ENCODE data around the gene HBG1. TPM values are rescaled to one million over a fixed set of nuclear protein-coding genes. Genes with fewer than 3 reads are reported as not detected.
"Not testable (repeated sequence)": the region's sequence is repeated elsewhere in the genome, so short reads cannot be mapped to it uniquely, and the experiment has no call there.

HBG1 gene
- total RNA-seq, 1 experiment from 2014 or later = not detected

DNA sequence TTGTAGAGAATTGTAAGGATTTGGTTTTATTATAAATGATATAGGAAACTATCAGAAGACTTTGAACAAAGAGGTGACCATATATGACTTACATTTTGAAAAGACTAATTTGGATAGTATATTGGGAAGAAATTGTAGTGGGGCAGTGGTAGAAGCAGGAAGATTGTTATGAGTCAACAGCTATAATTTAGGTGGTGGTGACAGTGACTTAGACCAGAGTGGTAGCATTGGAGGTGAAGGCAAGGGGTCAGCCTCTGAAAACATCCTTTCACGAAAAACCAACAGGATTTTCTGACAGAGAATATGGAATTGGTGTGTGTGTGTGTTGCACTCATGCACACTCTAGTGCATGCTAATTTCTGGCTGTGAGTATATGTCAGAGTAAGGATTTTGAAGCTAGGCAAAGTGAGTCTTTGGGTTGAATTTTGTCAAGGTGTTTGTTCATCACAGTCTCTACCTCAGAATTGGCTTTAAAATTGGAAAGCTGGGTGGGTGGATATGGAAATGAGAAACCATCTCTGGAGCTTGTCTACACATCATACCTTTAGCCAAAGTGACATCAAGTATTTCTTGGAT is 28.2 kb upstream of the HBG1 start:
- DNase-seq (ENCODE audit: low read depth) = no peak

DNA sequence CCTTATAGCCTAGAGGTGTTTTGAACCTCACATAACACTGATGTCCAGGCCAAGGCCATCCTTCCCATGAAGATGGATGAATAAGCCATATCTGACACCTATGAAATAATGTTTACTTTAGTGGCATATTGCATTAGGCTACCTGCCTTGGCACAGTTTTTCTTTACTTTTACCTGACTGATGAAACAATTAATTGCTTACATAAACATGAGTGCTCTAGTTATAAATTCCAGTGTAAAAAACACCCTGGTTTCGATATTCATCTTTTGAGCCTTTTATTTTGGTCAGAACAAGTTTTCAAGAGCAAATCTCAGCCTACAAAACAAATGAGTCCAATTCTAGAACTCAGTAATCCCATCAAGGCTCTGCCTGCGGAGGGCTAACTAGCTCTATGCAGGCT is 27.0 kb upstream of the HBG1 start:
- no peak for DNase-seq (ENCODE audit: low read depth)

DNA sequence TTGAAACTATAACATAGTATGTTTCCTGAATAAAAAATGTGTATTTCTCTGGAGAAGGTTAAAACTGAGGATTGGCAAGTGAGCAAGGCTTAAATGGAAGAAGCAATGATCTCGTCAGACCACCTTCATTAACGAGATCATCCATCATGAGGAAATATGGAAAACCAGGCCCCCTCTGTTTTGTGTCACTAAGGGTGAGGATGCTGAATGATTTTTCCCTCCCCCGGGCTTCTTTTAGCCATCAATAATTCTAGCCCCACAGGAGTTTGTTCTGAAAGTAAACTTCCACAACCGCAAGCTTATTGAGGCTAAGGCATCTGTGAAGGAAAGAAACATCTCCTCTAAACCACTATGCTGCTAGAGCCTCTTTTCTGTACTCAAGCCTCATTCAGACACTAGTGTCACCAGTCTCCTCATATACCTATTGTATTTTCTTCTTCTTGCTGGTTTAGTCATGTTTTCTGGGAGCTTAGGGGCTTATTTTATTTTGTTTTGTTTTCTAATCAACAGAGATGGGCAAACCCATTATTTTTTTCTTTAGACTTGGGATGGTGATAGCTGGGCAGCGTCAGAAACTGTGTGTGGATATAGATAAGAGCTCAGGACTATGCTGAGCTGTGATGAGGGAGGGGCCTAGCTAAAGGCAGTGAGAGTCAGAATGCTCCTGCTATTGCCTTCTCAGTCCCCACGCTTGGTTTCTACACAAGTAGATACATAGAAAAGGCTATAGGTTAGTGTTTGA is 25.9 kb upstream of the HBG1 start:
- no peak for DNase-seq (ENCODE audit: low read depth)

DNA sequence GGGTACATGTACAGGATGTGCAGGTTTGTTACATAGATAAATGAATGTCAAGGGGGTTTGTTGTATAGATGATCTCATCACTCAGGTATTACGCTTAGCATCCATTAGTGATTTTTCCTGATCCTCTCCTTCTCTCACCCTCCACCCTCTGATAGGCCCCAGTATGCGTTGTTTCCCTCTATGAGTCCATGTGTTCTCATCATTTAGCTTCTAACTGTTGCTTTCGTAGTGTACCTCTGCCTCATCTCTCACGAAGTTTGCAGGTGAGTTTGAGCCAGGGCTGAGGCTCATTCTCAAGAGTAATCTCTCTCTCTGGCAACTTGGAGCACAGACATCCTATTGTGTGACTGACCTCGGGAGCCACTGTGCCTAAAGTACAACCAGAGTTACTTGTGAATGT is 24.7 kb upstream of the HBG1 start:
- DNase-seq (ENCODE audit: low read depth) = no peak

DNA sequence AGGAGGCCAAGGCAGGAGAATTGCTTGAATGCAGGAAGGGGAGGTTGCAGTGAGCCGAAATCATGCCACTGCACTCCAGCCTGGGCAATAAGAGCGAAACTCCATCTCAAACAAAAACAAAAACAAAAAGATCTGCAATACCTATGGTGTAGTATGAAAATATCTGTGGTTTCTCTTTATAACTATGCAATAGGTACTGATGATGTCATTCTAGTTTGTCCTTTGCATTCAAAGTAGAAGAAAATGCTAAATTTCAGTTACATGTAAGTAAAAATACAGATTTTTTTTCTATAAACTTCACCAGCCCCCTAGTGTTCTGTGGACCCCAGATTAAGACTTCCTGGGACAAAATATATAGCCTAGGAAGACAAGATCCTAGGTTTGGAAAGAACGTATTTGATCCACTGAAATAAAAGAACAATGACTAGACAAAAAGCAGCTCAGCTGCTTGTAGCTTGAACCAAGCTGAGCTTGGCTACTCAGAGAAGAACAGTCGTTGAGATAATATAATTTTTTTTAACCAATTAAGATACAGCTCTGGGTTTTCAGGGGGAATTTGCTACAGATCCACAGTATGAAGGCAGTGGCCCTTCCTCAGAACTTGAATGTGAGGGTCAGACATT is 22.8 kb upstream of the HBG1 start:
- no peak for DNase-seq (ENCODE audit: low read depth)

DNA sequence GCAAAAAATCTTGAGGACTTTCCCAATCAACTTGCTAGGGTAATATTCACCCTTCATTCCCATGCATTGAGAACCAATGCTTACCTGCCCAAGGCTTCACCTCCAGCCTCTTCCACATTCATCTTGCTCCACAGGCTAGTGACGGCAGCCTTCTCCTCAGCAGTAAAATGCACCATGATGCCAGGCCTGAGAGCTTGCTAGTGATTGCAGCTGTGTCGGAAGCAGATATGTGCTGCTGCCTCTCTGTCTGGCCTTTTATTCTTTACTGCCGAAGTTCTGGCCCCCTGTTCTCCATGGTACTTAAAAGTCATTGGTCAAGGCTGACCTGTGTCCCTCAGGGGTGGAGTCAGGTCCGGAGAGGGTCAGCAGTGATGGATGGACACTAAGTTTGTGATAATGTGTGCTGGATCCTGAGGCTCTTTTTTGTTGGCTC is 20.1 kb upstream of the HBG1 start, which contains the start of gene HBE1:
TSS of gene HBE1 (minus strand) at position 231 of the 433 bp plus-strand sequence. CDS start at position 176, 55 bp downstream.
- DNase-seq (ENCODE audit: low read depth) = no peak

DNA sequence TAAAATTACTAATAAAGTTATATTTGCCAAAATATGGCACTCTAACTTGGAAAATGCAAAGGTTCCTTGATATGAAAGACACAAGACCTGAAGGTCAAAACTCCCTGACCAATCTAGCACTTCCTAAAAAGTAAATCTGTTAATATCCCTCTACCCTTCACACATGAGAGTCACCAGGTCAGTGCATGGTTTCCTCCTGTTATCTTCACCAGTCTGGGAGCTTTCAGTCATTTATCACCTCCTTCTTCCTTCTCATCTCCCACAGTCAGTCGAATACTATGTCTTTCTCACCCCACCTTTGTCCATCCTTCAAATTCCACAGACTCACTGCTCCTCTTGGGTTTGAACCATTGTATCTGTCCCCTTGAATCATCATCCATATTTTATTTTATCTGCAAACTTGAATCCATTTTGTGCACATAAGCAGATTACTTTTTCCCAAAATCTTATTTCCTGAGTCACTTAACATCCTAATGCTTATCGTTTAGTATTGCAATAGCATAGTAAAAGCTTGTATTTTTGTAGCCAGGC is 17.4 kb upstream of the HBG1 start:
- DNase-seq (ENCODE audit: low read depth) = no peak

DNA sequence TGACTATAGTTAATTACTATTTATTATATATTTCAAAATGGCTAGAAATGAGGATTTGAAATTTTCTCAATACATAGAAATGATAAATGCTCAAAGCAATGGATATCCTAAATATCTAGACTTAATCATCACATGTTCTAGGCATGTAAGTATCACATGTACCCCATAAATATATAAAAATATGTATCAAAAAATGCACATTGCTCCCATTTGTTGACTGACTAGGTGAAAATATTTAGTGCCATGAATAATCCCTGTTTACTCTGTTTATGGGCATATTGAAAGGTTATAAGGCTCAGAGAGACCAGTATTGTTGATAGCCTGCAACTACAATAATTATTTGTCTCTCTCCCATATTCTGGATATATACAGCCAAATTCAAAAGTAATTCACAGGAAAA is 17.0 kb upstream of the HBG1 start:
- no peak for DNase-seq (ENCODE audit: low read depth)

DNA sequence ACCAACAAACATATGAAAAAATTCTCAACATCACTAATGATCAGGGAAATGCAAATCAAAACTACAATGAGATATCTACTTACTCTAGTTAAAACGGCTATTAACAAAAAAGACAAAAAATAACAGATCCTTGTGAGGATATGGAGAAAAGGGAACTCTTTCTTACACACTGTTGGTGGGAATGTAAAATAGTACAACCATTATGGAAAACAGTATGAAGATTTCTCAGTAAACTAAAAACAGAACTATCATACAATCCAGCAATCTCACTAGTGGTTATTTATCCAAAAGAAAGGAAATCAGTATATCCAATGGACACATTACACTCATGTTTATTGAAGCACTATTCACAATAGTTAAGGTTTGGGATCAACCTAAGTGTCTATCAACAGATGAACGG is 16.2 kb upstream of the HBG1 start:
- no peak for DNase-seq (ENCODE audit: low read depth)

DNA sequence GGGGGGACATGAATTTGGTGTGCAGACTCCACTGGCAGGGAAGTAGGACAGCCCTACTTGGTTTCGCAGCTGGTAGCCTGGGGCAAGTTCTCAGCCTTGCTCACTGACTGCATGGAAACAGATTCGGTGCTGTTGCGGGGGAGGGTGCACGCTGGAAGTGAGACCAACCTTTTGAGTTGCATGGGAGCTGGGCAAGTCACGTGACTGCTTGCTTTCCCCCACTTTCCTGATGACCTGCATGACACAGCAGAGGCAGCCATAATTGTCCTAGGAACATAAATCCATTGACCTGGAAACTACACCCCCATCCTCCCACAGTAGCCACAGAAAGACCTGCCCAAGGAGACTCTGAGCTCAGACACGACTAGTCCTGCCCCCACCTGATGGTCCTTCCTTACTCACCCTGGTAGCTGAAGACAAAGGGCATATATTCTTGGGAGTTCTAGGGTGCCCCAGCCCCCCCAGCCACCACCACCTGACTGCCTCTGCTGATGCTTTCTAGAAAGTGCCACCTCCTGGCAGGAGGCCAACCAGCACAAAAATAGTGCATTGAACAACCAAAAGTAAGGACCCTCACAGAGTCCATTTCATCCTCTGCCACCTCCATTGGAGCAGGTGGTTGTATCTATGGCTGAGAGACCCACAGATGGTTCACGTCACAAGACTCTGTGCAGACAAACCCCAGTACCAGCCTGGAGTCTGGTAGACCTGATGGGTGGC is 9.0 kb upstream of the HBG1 start:
- DNase-seq (ENCODE audit: low read depth) = peak; percentile 67

DNA sequence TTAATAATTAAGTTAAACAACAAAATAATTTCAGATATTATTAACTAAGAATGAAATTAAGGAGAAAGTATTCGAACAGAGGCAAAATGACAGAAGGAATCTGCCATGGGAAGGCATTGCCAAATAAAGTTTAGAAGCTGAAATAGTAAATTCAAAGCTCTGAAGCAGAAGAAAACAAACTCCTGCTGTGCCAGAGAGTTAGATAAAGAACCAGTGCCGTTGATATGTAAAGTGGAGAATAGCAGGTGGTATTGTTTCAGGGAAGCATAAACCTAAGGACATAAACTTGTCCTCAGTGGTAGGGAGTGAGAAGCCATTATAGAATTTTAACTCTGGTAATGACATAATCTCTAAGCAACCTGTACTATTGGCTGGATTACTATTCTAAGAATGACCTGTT is 7.6 kb upstream of the HBG1 start:
- DNase-seq (ENCODE audit: low read depth) = no peak

DNA sequence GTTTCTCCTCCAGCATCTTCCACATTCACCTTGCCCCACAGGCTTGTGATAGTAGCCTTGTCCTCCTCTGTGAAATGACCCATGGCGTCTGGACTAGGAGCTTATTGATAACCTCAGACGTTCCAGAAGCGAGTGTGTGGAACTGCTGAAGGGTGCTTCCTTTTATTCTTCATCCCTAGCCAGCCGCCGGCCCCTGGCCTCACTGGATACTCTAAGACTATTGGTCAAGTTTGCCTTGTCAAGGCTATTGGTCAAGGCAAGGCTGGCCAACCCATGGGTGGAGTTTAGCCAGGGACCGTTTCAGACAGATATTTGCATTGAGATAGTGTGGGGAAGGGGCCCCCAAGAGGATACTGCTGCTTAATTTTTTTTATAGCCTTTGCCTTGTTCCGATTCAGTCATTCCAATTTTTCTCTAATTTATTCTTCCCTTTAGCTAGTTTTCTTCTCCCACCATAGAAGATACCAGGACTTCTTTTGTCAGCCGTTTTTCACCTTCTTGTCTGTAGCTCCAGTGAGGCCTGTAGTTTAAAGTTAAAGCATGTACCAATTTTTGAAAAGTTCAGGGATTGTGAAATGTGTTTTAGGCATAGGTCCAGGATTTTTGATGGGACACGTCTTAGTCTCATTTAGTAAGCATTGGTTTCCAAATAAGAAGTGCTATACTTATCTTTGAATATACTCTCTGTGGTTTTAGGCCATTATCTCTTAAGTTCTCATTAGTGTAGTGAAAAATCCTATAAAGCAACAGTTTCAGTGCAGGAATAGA is 5.2 kb upstream of the HBG1 start, which contains the start of gene HBG2:
TSS of gene HBG2 (minus strand) at position 136 of the 768 bp plus-strand sequence. CDS start at position 83, 53 bp downstream.
- DNase-seq (ENCODE audit: low read depth) = not testable (repeated sequence)

DNA sequence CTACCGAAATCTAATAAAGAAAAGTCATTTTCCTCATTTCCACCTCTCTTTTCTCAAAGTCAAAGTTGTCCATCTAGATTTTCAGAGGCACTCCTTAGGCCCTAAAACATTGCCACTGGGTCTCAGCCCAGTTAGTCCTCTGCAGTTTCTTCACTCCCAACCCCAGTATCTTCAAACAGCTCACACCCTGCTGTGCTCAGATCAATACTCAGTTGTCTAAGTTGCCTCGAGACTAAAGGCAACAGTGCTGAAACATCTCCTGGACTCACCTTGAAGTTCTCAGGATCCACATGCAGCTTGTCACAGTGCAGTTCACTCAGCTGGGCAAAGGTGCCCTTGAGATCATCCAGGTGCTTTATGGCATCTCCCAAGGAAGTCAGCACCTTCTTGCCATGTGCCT is 4.4 kb upstream of the HBG1 start:
- DNase-seq (ENCODE audit: low read depth) = not testable (repeated sequence)

DNA sequence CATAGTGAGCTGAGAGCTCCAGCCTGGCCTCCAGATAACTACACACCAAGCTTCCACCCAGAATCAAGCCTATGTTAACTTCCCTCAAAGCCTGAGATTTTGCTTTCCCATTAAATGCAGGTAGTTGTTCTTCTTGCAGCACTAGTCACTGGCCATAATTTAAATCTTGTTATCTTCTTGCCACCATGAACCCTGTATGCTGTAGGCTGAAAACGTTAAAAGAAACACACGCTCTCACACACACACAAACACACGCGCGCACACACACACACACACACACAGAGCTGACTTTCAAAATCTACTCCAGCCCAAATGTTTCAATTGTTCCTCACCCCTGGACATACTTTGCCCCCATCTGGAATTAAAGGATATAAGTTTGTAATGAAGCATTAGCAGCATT is 3.8 kb upstream of the HBG1 start:
- not testable (repeated sequence) for DNase-seq (ENCODE audit: low read depth)

DNA sequence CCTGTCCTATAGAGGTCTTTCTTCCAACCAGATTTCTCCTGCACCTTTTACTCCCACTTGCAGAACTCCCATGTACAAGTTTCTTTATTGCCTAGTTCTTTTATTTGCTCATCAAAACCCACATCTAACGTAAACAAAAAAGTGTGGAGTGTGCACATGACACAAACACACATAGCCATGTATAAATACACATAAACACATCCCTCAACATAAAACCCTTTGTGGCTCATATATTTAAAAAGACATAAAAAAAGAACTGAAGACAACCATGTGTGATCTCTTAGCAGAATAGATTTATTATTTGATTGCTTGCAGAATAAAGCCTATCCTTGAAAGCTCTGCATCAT is 3.2 kb upstream of the HBG1 start:
- no peak for DNase-seq (ENCODE audit: low read depth)

DNA sequence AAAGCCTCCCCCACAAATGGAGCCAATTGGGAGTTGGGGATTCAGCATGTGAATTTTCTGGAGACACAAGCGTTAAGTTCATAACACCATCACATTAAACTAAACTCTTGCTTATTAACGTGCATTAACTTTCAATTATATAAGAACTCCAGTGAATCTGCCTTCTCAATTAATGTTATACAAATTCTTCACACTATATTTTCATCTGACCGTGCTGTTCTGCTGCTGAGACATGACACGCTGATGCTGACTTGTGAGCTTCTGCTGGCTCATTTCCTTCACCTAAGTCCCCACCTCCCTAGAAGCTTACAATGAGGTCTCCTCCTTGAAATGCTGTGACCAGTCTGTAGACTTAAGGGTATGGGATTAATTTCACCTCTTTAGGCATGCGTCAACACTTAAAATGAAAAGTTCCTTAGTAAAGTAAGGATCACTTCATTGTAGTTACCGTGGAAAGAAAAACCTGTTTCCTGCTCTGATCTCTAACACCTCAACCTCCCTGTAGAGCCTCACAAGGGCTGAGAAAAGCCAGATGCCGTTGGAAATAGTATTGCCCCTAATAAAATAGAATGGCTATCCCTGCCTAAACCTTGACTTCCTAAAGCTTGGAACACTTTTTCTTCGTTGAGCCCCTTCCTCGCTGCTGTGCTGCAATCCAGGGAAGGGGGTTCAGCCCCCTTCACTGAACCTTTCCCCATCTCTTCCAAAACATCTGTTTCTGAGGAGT is 2.7 kb upstream of the HBG1 start:
- DNase-seq (ENCODE audit: low read depth) = no peak

DNA sequence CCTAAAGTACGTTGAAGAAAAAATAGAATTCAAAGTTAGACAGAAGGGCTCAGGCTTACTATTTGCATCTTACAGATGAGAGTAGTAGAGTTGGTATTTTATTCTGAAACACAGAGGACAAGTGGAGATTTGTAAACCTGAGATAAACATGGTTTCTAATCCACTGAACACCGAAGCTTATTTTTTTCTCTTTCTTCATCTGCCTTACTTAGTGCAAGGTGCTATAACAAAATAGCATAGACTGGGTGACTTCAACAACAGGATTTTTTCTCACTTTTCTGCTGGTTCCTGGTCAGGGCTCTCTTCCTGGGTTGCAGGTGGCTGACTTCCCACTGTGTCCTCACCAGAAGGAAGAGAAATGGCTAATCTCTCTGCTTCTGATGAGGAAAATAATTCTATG is 2.1 kb upstream of the HBG1 start:
- no peak for DNase-seq (ENCODE audit: low read depth)

DNA sequence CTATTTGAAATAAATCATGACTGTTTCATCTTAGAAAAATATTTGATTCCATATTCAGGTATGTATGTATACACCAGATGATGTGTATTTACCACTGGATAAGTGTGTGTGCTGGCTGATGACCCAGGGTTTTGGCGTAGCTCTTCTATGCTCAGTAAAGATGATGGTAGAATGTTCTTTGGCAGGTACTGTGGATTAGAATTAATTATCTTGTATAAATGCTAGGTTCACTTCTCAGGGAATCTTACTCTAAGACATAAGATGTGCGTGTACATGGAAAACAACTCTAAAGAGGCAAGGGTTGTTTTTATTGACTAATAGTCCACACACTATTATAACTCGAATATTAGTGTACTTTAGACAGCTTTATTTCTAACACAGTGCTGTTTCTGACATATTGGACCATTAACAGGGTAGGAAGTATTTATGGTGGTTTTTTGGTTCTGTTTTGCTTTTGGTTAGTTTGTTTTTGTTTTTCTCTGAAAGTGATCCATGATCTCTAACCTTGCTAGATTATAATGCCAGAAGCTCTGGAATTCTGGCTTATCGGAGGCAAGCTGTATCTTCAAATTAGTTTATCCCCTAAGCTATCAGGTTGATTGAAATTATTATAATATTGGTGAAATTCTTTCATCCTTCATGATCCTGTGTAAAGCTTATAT is 1.0 kb upstream of the HBG1 start:
- DNase-seq (ENCODE audit: low read depth) = no peak

DNA sequence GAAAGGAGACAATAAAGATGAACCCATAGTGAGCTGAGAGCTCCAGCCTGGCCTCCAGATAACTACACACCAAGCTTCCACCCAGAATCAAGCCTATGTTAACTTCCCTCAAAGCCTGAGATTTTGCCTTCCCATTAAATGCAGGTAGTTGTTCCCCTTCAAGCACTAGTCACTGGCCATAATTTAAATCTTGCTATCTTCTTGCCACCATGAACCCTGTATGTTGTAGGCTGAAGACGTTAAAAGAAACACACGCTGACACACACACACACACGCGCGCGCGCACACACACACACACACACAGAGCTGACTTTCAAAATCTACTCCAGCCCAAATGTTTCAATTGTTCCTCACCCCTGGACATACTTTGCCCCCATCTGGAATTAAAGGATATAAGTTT is 1.2 kb downstream of the HBG1 start:
- not testable (repeated sequence) for DNase-seq (ENCODE audit: low read depth)
